Mesodermal cell (in vitro differentiated cells): ENCODE results near the gene PRMT7.

Experiments used
- H3K27ac ChIP-seq: 2 replicates; pipeline ENCODE4 v1.7.0; 2013; ENCODE audit warnings: mild to moderate bottlenecking, low read depth, low read length, moderate library complexity; ENCODE audit not compliant: severe bottlenecking
- H3K36me3 ChIP-seq: 2 replicates; pipeline ENCODE4 v1.7.1; 2013; ENCODE audit warnings: mild to moderate bottlenecking, low read length, moderate library complexity; ENCODE audit not compliant: control insufficient read depth, insufficient read depth
- H3K4me1 ChIP-seq: one replicate; pipeline ENCODE4 v1.7.1; 2013; ENCODE audit warnings: mild to moderate bottlenecking, low read length; ENCODE audit not compliant: insufficient read depth, control insufficient read depth, poor library complexity, severe bottlenecking
- H3K4me3 ChIP-seq: 2 replicates; pipeline ENCODE4 v1.7.0; 2013; ENCODE audit warnings: low read length, control low read depth, mild to moderate bottlenecking; ENCODE audit not compliant: insufficient read depth, poor library complexity, severe bottlenecking; ENCODE audit errors: extremely low read depth
- H3K9me3 ChIP-seq: 2 replicates; pipeline ENCODE4 v1.7.1; 2013; ENCODE audit warnings: mild to moderate bottlenecking, low read length, moderate library complexity; ENCODE audit not compliant: control insufficient read depth
- WGBS, 2 experiments: methylation state at CpG; one replicate each; pipeline ENCODE4 v1.1.5; 2013; ENCODE audit warnings: missing lambda C conversion rate in 2 of 2; ENCODE audit not compliant: insufficient coverage in 2 of 2; 5-methylcytosine and 5-hydroxymethylcytosine counted together

PRMT7 gene

DNA sequence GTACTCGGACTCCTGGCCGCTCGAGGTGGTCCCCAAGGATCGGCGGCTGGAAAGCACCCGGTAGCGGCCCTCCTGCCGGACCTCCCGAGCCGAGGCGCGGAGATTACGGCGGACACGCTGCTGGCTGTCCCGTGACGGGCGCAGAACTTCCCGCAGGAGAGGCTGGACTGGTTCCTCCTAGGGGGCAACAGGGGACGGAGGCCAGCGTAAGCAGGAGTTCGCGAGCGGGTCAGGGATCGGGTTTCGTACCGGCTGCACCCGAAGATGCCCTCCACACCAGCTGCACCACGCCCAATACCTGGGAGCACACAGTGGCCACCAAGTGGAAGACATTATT is 414 bp upstream of the PRMT7 start:
- Histone ChIP-seq H3K36me3 (peaks cover 35% of the 10 kb centered on the region), H3K4me3 (peak overlapping the region; percentile 90), H3K27ac (peak overlapping the region; percentile 80), H3K4me1 (peaks cover 4% of the 10 kb centered on the region), H3K9me3 (no peaks in the 10 kb centered on the region)
- WGBS, 2 experiments, result 0 to 1% methylated on average over 25 to 29 of the region's 29 CpGs

DNA sequence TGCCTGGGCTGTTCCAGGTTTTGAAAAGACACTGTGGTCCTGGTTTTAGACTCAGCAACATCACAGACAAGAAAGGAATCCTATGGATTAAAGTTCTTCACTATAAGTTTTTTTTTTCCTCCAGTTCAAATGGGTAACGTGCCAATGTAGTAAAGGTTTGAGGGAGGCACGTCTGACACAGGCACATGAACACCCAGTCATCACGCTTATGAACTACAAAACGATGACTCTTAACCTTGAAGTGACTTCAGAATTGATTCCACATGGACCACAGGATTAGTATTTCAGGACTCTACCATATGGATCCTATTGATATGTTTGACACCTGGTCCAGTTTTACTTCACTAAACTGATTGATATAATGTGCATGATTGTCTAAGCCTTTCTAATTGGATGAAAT is 2.3 kb downstream of the PRMT7 start:
- H3K27ac ChIP-seq, result no peak overlapping the region
- WGBS, 2 experiments, result 90 to 100% methylated on average over 1 to 4 of the region's 4 CpGs
- H3K36me3 ChIP-seq, result peaks cover 41% of the 10 kb centered on the region
- peaks cover 4% of the 10 kb centered on the region for H3K4me1 ChIP-seq
- no peak overlapping the region for H3K4me3 ChIP-seq
- H3K9me3 ChIP-seq, result no peaks in the 10 kb centered on the region

DNA sequence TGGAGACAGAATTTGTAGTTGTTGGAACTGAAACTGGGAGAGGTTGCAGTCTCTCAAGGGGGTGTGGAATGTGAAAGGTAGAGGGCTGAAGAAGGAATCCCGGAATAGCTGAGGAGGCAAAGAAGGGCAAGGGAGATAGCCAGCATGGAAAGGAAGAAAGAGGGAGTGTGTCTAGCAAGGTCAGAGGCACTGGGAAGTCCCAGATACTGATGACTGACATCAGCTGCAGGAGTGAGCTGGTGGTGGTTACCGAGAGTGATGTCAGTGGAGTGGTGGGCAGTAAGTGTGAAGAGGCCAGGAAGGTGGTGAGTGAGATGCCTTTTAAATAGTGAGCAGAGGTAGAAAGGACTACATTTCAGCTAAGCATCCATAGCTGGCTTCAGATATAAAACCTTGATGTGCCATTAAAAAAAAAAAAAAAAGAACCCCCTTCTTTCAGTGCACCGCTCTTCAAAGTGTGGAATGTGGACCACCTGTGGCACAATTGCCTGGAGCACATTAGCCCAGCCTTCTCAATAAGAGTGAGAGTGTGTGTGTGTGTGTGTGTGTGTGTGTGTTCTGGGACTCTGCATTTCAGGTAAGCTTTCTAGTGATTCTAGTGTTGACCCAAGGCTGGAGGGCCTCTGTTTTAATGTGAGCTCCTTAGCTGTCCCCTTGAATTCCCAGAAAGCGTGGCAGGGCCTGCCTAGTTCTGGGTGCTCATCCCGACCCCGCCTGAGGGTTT is 8.5 kb downstream of the PRMT7 start:
- WGBS, 2 experiments, result 93 to 96% methylated on average over 3 to 5 of the region's 6 CpGs
- peaks cover 57% of the 10 kb centered on the region for H3K36me3 ChIP-seq
- H3K4me1 ChIP-seq, result no peaks in the 10 kb centered on the region
- H3K27ac ChIP-seq, result no peak overlapping the region
- no peaks in the 10 kb centered on the region for H3K9me3 ChIP-seq
- H3K4me3 ChIP-seq, result no peak overlapping the region

DNA sequence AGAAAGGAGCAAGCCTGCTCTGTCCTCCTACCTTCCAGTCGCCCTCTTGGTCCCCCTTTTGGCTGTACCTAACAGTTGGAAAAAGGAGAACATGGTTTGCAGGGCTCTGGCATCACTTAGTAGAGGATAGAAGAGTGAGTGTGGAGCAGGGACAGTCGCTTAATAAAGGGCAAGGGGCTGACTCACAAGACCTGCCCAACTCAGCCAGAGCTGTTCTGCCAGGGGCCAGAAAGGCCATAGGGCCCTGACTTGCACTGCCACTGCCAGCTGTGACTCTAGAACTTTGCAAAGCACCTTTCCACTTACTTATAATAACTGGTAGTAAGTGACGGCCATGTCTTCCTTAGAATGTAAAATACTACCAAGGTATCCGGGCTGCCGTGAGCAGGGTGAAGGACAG is 13.5 kb downstream of the PRMT7 start:
- WGBS, 2 experiments, result 98 to 100% methylated on average over 4 to 5 of the region's 5 CpGs
- peaks cover 45% of the 10 kb centered on the region for H3K36me3 ChIP-seq
- no peak overlapping the region for H3K27ac ChIP-seq
- peaks cover 6% of the 10 kb centered on the region for H3K4me1 ChIP-seq
- H3K4me3 ChIP-seq, result no peak overlapping the region
- no peaks in the 10 kb centered on the region for H3K9me3 ChIP-seq

DNA sequence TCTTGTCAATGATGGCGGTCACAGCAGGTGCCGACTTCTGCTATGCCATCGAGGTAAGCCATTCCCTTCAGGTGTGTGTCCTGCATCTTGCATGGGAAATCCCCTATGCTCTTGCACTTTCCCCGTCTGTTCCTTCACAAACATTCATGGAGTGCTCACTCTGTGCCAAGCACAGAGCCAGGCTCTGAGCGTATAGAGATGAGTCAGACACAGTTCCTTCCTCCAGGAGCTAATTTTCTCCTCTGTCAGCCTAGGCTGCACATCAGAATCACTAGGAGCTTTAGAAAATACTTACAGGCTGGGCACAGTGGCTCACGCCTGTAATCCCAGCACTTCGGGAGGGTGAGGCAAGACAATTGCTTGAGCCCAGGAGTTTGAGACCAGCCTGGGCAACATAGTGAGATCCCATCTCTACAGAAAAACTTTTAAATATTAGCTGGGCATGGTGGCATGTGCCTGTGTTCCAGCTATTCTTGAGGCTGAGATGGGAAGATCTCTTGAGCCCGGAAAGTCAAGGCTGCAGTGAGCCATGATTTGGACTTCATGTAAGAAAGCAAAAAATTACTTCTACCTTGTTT is 14.1 kb downstream of the PRMT7 start:
- 93 to 96% methylated on average over 6 to 8 of the region's 8 CpGs for WGBS, 2 experiments
- no peaks in the 10 kb centered on the region for H3K9me3 ChIP-seq
- H3K4me3 ChIP-seq, result no peak overlapping the region
- H3K4me1 ChIP-seq, result peaks cover 6% of the 10 kb centered on the region
- no peak overlapping the region for H3K27ac ChIP-seq
- H3K36me3 ChIP-seq, result peaks cover 43% of the 10 kb centered on the region

DNA sequence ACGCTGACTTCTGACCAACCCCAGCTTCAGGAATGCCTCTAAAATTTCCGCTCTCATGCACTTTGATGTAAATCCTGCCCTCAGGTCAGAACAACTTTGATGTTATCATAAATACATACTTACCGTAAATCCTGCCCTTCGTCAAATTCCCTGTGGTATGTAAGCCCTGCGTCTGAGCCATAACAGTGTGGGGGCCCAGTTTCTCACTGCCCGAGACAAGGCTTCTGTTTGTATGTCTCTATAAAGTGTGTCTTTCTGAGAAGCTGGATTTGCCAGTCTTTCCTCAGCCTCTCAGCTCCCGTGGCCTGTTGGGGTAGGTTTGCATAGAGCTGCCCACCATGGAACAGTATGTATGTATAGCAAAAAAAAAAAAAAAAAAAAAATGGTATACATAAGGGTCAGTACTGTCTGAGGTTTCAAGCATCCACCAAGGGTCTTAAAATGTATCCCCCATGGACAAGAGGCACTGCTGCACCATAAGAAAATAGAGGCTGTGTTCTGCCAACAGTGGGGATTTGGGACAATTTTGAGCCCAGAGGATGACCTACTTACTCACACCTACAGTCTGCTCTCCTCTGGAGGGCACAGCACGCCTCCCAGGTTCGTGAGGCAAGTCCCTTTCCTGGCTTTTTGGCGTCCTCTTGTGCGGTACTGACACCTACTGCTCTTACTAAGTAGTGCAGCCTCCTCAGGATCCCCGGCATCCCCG is 17.5 kb downstream of the PRMT7 start:
- no peaks in the 10 kb centered on the region for H3K9me3 ChIP-seq
- peaks cover 28% of the 10 kb centered on the region for H3K36me3 ChIP-seq
- H3K27ac ChIP-seq, result peak overlapping the region; percentile 68
- peaks cover 16% of the 10 kb centered on the region for H3K4me1 ChIP-seq
- WGBS, 2 experiments, result 38 to 53% methylated on average over 6 to 9 of the region's 13 CpGs
- H3K4me3 ChIP-seq, result no peak overlapping the region

DNA sequence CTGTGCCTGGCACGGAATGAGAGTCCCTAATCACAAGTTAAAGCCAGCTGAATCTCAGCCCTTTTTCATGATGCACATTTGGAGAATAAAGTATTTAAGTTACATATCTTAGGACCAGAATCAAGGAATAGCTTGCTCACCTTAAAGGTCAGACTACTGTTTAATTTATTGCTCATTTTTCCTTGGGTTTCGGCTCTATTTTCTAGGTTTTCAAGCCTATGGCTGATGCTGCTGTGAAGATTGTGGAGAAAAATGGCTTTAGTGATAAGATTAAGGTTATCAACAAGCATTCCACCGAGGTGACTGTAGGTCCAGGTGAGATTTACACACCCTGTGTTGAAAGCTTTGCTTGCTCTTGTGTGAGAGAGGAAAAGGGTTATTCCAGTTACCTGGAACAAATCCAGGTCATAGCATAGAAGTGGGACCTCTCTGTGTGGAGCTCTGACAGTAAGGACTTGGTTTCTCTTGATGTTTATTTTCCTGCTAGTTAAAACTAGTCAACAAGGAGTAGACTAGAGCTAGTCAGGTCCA is 18.1 kb downstream of the PRMT7 start:
- H3K4me3 ChIP-seq, result no peak overlapping the region
- H3K4me1 ChIP-seq, result peaks cover 16% of the 10 kb centered on the region
- peaks cover 32% of the 10 kb centered on the region for H3K36me3 ChIP-seq
- no peaks in the 10 kb centered on the region for H3K9me3 ChIP-seq
- WGBS, 2 experiments, result 38 to 89% methylated on average over 1 to 2 of the region's 3 CpGs
- no peak overlapping the region for H3K27ac ChIP-seq

DNA sequence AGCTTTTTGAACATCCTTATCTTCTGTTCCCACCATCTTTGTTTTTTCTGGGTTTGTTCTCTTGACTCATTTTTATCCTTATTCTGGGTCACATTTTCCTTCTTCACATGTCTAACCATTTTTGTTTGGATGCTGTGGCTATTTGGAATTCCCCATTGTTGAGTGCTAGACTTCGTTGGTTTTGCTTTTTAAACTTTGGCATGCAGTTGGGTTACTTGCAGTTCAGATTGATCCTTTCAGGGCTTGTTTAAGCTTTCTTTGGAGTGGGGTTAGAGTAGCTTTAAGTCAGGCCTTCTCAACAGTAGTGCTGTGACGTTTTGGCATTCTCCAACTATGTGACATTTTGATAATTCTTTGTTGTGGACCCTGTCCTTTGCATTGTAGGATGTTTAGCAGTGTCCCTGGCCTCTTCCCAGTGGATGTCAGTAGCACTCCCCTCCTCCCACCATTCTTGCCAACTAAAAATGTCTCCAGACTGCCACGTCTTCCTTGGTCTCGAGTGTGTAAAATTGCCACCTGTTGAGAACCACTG is 21.1 kb downstream of the PRMT7 start:
- H3K27ac ChIP-seq, result peak overlapping the region; percentile 86
- H3K4me1 ChIP-seq, result peaks cover 16% of the 10 kb centered on the region
- no peaks in the 10 kb centered on the region for H3K9me3 ChIP-seq
- 75 to 100% methylated on average over 1 to 3 of the region's 4 CpGs for WGBS, 2 experiments
- H3K36me3 ChIP-seq, result peaks cover 23% of the 10 kb centered on the region
- no peak overlapping the region for H3K4me3 ChIP-seq

DNA sequence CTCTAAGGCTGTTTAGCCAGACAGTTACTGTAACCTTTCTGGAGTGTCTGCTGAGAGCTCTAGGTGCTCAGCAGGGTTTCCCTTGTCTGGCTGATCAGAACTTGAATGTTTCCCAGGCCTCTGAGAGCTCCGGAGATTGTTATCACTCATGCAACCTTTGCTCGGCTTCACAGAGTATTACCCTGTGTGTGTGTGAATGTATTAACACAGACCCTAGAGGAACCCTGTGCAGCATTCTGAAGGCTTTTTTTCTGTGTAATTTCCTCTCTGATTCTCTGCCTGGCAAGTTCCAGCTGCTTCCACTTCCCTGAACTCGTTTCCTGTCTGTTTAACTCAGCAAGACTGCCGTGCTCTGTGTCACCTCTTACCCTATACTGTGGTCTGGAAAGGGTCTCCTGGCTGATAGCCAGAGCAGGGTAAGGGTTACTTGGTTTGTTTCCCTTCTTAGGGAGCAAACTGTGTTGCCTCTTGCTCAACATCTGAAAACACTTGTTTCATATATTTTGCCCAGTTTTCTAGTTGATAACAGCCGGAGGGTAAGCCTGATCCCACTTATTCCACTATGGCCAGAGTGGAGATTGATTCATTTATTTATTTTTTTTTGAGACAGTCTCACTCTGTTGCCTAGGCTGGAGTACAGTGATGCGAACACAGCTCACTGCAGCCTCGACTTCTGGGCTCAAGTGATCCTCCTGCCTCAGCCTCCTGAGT is 21.7 kb downstream of the PRMT7 start:
- H3K27ac ChIP-seq, result peak overlapping the region; percentile 86
- 71 to 87% methylated on average over 4 to 5 of the region's 7 CpGs for WGBS, 2 experiments
- H3K4me1 ChIP-seq, result peaks cover 16% of the 10 kb centered on the region
- H3K9me3 ChIP-seq, result no peaks in the 10 kb centered on the region
- no peak overlapping the region for H3K4me3 ChIP-seq
- peaks cover 27% of the 10 kb centered on the region for H3K36me3 ChIP-seq

DNA sequence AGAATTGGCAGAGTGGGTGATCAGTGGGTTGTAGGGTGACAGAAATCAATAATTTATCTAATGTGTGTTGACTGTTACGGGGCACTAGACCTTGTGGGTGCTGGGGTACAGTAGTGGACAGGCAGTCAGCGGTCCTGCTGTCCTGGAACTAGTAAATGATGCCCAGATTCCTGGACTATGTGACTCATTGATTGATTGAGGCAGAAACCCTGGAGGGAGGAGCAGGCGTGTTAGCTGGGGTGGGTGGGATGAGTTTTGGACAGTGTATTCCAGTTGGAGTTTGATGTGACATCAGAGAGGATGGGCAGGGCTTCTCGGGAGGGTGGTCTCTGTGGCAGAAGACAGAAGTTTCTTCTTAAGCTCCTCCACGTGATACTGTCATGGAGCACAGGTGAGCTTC is 24.4 kb downstream of the PRMT7 start:
- WGBS, 2 experiments, result 94 to 100% methylated on average over 2 to 4 of the region's 5 CpGs
- Histone ChIP-seq H3K4me1 (peaks cover 10% of the 10 kb centered on the region), H3K27ac (no peak overlapping the region), H3K4me3 (no peak overlapping the region), H3K36me3 (peaks cover 44% of the 10 kb centered on the region), H3K9me3 (no peaks in the 10 kb centered on the region)
